ENCODE measurements around the gene SERPINA5. TPM values are rescaled to one million over a fixed set of nuclear protein-coding genes. Genes with fewer than 3 reads are reported as not detected.

Gene SERPINA5
- total and polyA plus RNA-seq, 2 of the 13 experiments (the other 11 are each of a cell fraction or from before 2014, with no cell fraction given): 449 to 498 TPM

DNA sequence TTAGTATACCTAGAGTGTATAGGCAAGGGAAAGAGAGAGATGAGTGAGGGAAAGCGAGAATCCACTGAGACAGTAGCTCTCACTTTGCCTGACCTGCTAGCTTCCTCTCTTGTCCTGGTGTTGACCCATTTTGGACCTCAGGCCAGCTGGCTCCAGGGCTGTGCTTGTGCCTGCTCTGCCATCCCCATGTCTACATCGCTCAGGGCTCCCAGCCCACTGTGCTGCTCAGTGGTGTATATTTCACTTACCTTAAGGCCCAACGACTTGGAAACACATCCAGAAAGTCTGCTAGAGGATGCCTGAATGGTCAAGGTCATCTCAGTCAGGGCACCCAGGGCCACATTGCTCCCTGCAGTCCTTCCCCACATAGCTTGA, 20.9 kb upstream of the SERPINA5 start:
- Histone ChIP-seq H3K4me2 (ENCODE audit: low read depth, low read length) (peak overlapping the region; percentile 79), H3K27ac (ENCODE audit: extremely low read length, insufficient read depth, low read length) (no peak overlapping the region), H3K27me3 (ENCODE audit: control insufficient read depth in 1 of 2, insufficient read depth in 2 of 2, low read length in 2 of 2) (no peaks in the 10 kb centered on the region), H3K36me3 (replicated peaks in 1 of 2; ENCODE audit: control insufficient read depth in 1 of 2, insufficient read depth in 2 of 2, low read length in 2 of 2) (no peaks in the 10 kb centered on the region), H3K9ac (ENCODE audit: insufficient read depth, low read depth, low read length) (no peak overlapping the region), H3K4me1 (ENCODE audit: insufficient read depth, low read length) (peaks cover 69% of the 10 kb centered on the region), H3K79me2 (ENCODE audit: insufficient read depth, low read length) (peaks cover 3% of the 10 kb centered on the region), H3K4me3 (replicated peaks in 1 of 3; ENCODE audit: insufficient read depth in 1 of 3, low read depth in 2 of 3, low read length in 3 of 3) (peak overlapping the region in 2 of 3 experiments; percentile 52 to 63; a peak in 1 of 6 replicates), H3K9me3 (ENCODE audit: low read length) (peaks cover 9% of the 10 kb centered on the region; the same call in 1 of the 2 replicates), H4K20me1 (ENCODE audit: insufficient read depth, low read length) (no peaks in the 10 kb centered on the region), H2AFZ (ENCODE audit: low read length) (no peak overlapping the region)
- DNase-seq (ENCODE audit: low spot score) (no peak), FAIRE-seq (no peak), ATAC-seq (no peak)
- CTCF ChIA-PET (ENCODE audit: low intra/inter-chr PET ratio, low total read pairs): no interaction called here
- 64% methylated on average over 3 of the region's 3 CpGs for WGBS (ENCODE audit: low lambda C conversion rate)
- in situ Hi-C loops (cut with HindIII; ENCODE audit: extremely low pct_ligation_motif_present, low pct_unique_long_range_greater_than_20kb) (no loop called here), intact Hi-C loops (cut with micrococcal nuclease; ENCODE audit: unreplicated experiment) (loop anchor here (5.0 kb wide), 1 partner anchor 37 kb away; no protein-coding TSS in a partner anchor)
- BruUV-seq (replicated peaks): no TSS peak
- POLR2A ChIA-PET: interaction anchor here (1.5 to 4.6 kb wide), 8 partner anchors 10 to 55 kb away, joined by 4 to 51 read pairs (median 30); partner anchors contain the start of genes SERPINA3 and SERPINA5
- TF ChIP-seq MED1 (CRISPR knock-in tag; IDR thresholded peaks at IDR 0.05) (0 out of 2 replicates have a peak, but pooled peaks have one; percentile 9), CBX1 (IDR thresholded peaks at IDR 0.05; ENCODE audit: low read depth) (no peak), NR2F2 (IDR thresholded peaks at IDR 0.05; ENCODE audit: borderline replicate concordance, low read depth) (no peak), STAT5B (CRISPR knock-in tag; IDR thresholded peaks at IDR 0.05) (no peak)
- TF ChIP-seq, protein P1, sequence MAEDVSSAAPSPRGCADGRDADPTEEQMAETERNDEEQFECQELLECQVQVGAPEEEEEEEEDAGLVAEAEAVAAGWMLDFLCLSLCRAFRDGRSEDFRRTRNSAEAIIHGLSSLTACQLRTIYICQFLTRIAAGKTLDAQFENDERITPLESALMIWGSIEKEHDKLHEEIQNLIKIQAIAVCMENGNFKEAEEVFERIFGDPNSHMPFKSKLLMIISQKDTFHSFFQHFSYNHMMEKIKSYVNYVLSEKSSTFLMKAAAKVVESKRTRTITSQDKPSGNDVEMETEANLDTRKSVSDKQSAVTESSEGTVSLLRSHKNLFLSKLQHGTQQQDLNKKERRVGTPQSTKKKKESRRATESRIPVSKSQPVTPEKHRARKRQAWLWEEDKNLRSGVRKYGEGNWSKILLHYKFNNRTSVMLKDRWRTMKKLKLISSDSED (CRISPR knock-in tag; IDR thresholded peaks at IDR 0.05): no peak
- TF ChIP-seq, protein P2, sequence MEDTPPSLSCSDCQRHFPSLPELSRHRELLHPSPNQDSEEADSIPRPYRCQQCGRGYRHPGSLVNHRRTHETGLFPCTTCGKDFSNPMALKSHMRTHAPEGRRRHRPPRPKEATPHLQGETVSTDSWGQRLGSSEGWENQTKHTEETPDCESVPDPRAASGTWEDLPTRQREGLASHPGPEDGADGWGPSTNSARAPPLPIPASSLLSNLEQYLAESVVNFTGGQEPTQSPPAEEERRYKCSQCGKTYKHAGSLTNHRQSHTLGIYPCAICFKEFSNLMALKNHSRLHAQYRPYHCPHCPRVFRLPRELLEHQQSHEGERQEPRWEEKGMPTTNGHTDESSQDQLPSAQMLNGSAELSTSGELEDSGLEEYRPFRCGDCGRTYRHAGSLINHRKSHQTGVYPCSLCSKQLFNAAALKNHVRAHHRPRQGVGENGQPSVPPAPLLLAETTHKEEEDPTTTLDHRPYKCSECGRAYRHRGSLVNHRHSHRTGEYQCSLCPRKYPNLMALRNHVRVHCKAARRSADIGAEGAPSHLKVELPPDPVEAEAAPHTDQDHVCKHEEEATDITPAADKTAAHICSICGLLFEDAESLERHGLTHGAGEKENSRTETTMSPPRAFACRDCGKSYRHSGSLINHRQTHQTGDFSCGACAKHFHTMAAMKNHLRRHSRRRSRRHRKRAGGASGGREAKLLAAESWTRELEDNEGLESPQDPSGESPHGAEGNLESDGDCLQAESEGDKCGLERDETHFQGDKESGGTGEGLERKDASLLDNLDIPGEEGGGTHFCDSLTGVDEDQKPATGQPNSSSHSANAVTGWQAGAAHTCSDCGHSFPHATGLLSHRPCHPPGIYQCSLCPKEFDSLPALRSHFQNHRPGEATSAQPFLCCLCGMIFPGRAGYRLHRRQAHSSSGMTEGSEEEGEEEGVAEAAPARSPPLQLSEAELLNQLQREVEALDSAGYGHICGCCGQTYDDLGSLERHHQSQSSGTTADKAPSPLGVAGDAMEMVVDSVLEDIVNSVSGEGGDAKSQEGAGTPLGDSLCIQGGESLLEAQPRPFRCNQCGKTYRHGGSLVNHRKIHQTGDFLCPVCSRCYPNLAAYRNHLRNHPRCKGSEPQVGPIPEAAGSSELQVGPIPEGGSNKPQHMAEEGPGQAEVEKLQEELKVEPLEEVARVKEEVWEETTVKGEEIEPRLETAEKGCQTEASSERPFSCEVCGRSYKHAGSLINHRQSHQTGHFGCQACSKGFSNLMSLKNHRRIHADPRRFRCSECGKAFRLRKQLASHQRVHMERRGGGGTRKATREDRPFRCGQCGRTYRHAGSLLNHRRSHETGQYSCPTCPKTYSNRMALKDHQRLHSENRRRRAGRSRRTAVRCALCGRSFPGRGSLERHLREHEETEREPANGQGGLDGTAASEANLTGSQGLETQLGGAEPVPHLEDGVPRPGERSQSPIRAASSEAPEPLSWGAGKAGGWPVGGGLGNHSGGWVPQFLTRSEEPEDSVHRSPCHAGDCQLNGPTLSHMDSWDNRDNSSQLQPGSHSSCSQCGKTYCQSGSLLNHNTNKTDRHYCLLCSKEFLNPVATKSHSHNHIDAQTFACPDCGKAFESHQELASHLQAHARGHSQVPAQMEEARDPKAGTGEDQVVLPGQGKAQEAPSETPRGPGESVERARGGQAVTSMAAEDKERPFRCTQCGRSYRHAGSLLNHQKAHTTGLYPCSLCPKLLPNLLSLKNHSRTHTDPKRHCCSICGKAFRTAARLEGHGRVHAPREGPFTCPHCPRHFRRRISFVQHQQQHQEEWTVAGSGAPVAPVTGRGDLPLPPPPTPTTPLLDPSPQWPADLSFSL (CRISPR knock-in tag; IDR thresholded peaks at IDR 0.05): no peak
- TF ChIP-seq, protein P3, sequence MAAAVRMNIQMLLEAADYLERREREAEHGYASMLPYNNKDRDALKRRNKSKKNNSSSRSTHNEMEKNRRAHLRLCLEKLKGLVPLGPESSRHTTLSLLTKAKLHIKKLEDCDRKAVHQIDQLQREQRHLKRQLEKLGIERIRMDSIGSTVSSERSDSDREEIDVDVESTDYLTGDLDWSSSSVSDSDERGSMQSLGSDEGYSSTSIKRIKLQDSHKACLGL (CRISPR knock-in tag; IDR thresholded peaks at IDR 0.05): no peak
- TF ChIP-seq, protein P4, sequence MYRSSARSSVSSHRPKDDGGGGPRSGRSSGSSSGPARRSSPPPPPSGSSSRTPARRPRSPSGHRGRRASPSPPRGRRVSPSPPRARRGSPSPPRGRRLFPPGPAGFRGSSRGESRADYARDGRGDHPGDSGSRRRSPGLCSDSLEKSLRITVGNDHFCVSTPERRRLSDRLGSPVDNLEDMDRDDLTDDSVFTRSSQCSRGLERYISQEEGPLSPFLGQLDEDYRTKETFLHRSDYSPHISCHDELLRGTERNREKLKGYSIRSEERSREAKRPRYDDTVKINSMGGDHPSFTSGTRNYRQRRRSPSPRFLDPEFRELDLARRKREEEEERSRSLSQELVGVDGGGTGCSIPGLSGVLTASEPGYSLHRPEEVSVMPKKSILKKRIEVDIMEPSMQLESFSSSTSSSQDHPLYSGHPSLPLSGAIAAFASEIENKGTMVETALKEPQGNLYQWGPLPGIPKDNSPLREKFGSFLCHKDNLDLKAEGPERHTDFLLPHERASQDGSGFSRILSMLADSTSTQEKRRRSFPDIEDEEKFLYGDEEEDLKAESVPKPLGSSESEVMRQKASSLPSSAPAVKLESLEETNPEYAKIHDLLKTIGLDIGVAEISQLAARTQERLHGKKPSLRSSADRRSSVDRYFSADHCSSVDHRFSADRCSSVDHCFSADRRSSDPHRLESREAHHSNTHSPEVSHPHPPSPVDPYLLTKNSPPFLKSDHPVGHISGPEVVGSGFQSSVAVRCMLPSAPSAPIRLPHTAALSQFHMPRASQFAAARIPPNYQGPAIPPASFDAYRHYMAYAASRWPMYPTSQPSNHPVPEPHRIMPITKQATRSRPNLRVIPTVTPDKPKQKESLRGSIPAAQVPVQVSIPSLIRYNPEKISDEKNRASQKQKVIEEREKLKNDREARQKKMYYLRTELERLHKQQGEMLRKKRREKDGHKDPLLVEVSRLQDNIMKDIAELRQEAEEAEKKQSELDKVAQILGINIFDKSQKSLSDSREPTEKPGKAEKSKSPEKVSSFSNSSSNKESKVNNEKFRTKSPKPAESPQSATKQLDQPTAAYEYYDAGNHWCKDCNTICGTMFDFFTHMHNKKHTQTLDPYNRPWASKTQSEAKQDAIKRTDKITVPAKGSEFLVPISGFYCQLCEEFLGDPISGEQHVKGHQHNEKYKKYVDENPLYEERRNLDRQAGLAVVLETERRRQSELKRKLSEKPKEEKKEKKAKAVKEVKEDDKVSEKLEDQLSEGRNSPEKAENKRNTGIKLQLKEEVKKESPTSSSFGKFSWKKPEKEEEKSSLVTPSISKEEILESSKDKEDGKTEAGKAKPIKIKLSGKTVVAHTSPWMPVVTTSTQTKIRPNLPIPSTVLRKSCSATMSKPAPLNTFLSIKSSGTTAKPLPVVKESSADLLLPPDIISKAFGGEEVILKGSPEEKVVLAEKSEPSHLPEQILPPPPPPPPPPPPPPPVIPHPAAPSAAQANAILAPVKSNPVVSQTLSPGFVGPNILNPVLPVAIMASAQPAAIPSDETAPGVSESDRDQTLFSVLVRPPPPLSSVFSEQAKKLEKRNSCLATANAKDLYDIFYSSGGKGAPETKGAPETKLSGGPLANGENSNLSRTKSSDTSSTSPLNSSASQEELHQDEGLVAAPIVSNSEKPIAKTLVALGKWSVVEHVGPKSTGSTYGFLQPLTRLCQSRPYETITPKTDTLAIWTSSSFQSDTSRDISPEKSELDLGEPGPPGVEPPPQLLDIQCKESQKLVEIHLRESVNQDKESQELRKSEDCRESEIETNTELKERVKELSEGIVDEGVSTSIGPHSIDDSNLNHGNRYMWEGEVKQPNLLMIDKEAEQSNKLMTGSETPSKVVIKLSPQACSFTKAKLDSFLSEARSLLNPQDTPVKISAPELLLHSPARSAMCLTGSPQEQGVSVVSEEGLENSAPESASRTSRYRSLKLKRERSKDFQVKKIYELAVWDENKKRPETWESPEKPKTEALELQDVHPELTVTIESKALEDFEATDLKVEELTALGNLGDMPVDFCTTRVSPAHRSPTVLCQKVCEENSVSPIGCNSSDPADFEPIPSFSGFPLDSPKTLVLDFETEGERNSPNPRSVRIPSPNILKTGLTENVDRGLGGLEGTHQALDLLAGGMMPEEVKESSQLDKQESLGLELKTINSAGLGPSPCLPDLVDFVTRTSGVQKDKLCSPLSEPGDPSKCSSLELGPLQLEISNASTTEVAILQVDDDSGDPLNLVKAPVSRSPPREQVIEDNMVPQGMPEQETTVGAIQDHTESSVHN (CRISPR knock-in tag; IDR thresholded peaks at IDR 0.05): no peak
